ENCODE results near the gene KRT14.
"Not testable (repeated sequence)": the region's sequence is repeated elsewhere in the genome, so short reads cannot be mapped to it uniquely, and the experiment has no call there.

The KRT14 gene

DNA sequence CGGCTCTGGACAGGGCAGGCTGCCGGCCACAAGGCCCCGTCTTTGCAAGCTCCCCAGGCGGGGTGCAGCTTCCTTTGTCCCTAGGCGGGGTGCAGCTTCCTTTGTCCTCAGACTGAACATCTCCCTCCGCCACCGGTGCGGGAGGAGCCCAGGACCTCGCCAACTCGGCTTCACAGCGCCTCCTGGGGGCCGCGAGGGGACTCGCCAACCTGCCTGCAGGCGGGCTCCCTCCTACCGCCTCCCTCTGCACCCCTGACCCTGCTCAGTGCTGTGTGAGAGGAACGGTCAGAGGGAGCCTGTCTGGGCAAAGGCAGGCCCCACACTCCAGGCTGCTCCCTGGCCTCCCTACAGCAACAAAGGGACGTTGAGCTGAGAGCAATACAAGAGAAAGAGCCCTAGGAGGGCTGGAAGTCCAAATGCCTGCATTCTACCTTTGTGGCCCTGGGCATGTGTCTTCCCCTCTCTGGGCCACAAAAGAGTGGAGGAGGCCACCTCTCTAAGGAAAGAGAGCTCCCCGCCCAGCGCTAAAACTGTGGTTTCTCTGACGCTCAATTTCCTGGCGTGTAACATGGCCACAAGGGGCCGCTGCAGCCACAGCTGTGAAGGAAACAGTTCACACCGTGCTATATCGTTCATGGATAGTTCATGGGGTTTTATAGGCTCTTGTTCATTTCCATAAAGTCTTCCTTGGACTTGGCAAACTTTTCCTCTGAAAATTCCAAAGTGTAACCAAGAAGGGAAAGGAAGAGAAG, 37.7 kb downstream of the KRT14 start:
- peak; percentile 31 to 76 for DNase-seq (ENCODE audit: extremely low read depth in 1 of 2, low read depth in 1 of 2)

GRCh38 chr17:41547921-41548843, 38.5 kb downstream of the KRT14 start:
- peak in 1 of 2 donors; percentile 18 for DNase-seq (ENCODE audit: extremely low read depth in 1 of 2, low read depth in 1 of 2)

DNA sequence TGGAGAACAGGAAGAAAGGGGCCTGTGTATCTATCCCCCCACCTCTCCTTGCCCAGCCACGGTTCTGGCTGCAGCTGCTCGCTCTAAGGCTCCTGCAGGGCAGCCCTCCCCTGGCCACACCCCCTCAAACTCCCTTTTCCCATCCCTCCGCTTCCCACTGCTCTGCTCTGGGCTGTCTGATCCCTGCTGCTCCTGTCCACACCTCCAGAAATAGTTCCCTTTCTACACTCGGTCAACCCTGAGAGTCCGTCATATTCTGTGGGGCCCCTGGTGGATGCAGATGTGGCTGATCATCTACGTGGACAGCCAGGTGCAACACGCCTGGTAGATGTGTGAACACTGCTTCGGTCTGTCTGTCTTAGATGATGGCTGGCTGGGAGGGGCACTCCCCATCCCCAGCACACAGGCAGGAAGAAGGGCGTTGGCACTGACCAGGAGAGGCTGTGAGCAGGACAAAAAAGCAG, 39.3 kb downstream of the KRT14 start:
- no peak for DNase-seq (ENCODE audit: extremely low read depth in 1 of 2, low read depth in 1 of 2)

- no peak for DNase-seq (ENCODE audit: extremely low read depth in 1 of 2, low read depth in 1 of 2)
Measured at GRCh38 chr17:41546819-41547218, 39.9 kb downstream of the KRT14 start.

- no peak for DNase-seq (ENCODE audit: extremely low read depth in 1 of 2, low read depth in 1 of 2)
Measured at GRCh38 chr17:41545829-41546410, 40.8 kb downstream of the KRT14 start.

GRCh38 chr17:41544935-41545334, 41.8 kb downstream of the KRT14 start:
- no peak for DNase-seq (ENCODE audit: extremely low read depth in 1 of 2, low read depth in 1 of 2)

- no peak for DNase-seq (ENCODE audit: extremely low read depth in 1 of 2, low read depth in 1 of 2)
Measured at GRCh38 chr17:41544491-41544892, 42.2 kb downstream of the KRT14 start.

DNA sequence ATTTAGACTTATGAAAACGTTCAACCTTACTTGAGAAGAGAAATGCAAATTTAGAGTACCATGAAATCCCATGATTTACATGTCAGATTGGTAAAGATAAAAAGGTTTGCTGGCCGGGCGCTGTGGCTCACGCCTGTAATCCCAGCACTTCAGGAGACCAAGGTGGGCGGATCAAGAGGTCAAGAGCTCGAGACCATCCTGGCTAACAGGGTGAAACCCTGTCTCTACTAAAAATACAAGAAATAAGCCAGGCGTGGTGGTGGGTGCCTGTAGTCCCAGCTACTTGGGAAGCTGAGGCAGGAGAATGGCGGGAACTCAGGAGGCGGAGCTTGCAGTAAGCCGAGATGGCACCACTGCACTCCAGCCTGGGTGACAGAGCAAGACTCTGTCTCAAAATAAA, 43.9 kb downstream of the KRT14 start:
- not testable (repeated sequence) for DNase-seq (ENCODE audit: extremely low read depth in 1 of 2, low read depth in 1 of 2)

DNA sequence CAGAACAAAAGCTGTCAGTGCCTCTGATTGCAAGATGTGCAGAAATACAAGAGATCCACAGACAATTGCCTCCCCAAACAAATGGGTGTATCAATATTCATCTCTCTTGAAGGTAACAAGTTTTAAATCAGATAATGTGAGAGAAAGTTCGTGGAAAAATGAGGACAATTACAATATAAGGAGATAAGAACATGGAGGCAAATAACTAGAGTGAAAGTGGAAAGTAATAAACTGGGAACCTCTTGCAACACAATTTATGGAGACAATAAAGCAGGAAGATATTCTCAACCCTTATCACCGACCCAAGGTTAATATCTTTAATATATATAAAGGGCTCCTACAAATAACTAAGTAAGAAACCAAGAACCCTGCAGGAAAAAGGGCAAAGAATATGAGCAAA, 44.3 kb downstream of the KRT14 start:
- no peak for DNase-seq (ENCODE audit: extremely low read depth in 1 of 2, low read depth in 1 of 2)

DNA sequence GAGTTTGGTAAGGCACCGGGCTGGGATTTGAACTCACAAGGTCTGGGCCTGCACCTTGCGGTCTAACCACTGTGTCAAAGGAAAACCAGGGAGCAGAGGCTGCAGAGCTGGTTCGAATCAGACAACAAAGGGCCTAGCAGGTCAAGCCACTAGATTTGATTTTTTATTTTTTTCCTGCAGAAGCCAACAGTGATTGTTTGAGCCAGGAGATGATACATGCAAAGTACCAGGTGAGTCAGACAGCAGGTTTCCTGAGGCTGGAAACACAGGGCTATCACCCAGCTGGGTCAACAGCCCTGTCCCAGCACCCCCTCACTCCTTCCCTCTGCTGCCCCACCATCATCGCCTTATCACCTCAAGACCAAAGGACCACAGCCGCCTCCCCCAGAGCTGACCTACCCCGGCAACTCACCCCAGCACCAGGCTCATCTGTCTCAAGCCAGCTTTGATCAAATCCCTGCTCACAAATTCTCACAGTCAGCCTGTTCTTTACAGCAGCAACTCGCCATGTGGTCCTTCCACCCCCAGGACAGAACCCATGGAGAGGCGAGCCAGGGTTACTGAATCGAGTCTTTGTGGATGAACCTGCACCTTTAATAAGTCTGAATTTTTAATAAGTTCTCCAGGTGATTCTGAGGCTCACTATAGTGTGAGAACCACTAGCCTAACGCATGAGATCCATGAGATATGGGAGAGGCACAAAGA, 45.6 kb downstream of the KRT14 start:
- DNase-seq (ENCODE audit: extremely low read depth in 1 of 2, low read depth in 1 of 2): no peak

DNA sequence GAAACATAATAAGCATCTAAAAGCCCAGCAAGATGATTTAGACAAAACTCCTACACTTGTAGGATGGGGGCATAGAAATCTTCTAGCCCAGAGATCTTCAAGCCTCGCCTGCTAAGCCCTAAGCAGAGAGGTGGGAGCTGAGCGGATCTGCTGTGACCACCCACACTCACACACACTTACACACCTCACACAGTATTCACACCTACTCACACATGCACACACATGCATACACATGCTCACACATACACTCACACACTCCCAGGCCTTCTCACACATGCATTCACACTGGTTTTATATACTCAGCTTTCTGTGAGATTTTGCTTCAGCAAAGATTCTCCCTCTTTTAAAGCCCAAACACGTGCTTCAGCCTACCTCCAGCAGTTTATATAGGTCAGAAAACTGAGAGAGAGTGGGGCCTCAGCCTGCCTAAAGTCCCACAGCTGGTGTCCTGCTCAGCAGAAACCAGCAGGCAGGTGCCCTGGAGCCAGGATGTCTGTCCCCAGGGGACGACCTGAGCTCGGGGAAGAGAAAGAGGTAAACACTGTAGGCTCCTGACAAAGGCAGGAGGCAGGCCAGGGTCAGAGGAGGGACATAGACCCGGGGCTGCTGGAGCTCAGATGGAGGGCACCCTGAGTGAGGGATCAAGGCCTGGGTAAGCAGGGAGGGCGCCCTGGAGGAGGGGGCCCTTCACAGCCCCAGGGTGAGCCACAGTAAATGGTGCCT, 46.6 kb downstream of the KRT14 start:
- DNase-seq (ENCODE audit: extremely low read depth in 1 of 2, low read depth in 1 of 2): no peak

DNA sequence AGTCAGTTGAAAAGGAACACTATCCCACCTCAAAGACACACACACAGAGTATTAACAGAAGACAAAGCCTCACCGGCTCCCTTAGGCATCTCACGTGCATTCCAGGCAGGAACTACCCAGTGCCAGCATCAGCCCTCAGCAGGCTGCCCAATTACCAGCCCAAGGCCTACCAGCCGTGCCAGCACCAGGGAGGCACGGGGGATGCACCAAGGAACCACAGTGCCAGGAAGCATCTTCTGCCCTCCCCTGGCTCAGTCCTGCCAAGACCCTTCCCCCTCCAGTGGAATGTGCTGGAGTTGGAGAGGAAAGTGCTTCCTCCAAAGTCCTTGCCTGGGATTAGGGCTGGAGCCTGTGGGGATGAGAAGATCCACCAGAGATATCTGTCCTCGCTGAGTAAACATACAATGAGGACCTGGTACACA, 47.6 kb downstream of the KRT14 start:
- no peak for DNase-seq (ENCODE audit: extremely low read depth in 1 of 2, low read depth in 1 of 2)

DNA sequence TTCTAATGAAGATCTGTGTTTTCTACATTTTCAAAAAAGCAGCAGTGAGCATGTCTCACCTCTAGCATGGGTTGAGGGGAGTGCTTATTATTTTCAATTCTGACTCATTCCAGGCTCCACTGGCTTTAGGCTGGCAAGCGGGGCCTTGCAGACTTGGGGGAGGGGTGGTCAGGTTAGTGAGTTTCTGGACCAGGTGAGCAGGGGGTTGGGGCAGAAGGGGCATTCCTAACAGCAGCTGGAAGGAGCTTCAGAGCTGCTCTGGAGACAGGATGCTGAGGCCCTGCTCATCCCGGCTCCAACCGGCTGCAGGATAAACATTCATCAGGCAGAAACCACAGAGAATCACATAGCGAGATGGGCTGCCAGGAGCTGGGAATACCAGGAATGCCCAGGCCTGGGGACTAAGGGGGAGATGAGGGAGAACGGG, 48.1 kb downstream of the KRT14 start:
- no peak for DNase-seq (ENCODE audit: extremely low read depth in 1 of 2, low read depth in 1 of 2)

- no peak for DNase-seq (ENCODE audit: extremely low read depth in 1 of 2, low read depth in 1 of 2)
Measured at GRCh38 chr17:41537990-41538389, 48.7 kb downstream of the KRT14 start.

GRCh38 chr17:41537614-41537954, 49.1 kb downstream of the KRT14 start:
- DNase-seq (ENCODE audit: extremely low read depth in 1 of 2, low read depth in 1 of 2): no peak

GRCh38 chr17:41536741-41537613, 49.7 kb downstream of the KRT14 start:
- no peak for DNase-seq (ENCODE audit: extremely low read depth in 1 of 2, low read depth in 1 of 2)

- no peak for DNase-seq (ENCODE audit: extremely low read depth in 1 of 2, low read depth in 1 of 2)
Measured at GRCh38 chr17:41535764-41536481, 50.8 kb downstream of the KRT14 start.

- no peak for DNase-seq (ENCODE audit: extremely low read depth in 1 of 2, low read depth in 1 of 2)
Measured at GRCh38 chr17:41534899-41535546, 51.7 kb downstream of the KRT14 start.
